ENCODE data around the gene LRP8. TPM values are rescaled to one million over a fixed set of nuclear protein-coding genes. Genes with fewer than 3 reads are reported as not detected.

LRP8 gene
- total and polyA plus RNA-seq, 9 of the 15 experiments (the other 6 are each of a cell fraction or from before 2014, with no cell fraction given), result 7.1 to 56.1 (median 31.3) TPM

DNA sequence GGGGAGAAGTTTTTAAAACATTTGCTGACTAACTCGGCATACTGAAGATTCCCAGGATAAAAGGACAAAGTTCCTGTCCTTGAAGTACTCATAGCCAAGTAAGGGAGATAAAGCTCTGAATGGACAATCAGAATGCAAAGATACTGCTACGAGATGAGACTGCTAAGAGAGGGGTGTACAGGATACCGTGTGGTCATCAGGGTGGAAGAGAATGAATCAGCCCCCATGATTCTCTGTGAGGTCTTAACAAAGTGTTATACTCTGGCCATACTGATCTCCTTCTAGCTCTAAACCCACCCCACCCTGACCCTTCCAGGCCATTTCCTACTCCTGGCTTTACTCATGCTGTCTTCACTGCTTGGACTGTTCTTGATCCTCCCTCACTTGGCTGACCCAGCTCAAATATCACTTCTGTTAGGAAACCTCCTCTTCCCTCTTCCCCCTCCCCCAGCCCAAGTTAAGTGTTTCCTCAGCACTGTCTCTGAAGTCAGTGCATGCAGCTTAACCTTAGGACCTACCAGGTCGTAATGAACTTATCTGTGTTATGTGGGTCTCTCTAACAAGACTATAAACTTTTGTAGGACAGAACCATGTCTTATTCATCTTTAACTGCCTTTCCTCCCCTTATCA lies 73.7 kb downstream of the LRP8 start (continued):
- TF ChIP-seq, protein P1, sequence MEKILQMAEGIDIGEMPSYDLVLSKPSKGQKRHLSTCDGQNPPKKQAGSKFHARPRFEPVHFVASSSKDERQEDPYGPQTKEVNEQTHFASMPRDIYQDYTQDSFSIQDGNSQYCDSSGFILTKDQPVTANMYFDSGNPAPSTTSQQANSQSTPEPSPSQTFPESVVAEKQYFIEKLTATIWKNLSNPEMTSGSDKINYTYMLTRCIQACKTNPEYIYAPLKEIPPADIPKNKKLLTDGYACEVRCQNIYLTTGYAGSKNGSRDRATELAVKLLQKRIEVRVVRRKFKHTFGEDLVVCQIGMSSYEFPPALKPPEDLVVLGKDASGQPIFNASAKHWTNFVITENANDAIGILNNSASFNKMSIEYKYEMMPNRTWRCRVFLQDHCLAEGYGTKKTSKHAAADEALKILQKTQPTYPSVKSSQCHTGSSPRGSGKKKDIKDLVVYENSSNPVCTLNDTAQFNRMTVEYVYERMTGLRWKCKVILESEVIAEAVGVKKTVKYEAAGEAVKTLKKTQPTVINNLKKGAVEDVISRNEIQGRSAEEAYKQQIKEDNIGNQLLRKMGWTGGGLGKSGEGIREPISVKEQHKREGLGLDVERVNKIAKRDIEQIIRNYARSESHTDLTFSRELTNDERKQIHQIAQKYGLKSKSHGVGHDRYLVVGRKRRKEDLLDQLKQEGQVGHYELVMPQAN (IDR thresholded peaks at IDR 0.05; ENCODE audit: borderline replicate concordance), result no peak
- TF ChIP-seq DACH1 (IDR thresholded peaks at IDR 0.05; ENCODE audit: partially characterized antibody), result peak; percentile 18
- TF ChIP-seq NEUROD1 (IDR thresholded peaks at IDR 0.05; ENCODE audit: borderline replicate concordance, low read depth, low read length, partially characterized antibody), result no peak
- TF ChIP-seq, protein P2, sequence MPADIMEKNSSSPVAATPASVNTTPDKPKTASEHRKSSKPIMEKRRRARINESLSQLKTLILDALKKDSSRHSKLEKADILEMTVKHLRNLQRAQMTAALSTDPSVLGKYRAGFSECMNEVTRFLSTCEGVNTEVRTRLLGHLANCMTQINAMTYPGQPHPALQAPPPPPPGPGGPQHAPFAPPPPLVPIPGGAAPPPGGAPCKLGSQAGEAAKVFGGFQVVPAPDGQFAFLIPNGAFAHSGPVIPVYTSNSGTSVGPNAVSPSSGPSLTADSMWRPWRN (IDR thresholded peaks at IDR 0.05; ENCODE audit: low read depth), result no peak
- no peak for TF ChIP-seq NR2C2 (CRISPR knock-in tag; IDR thresholded peaks at IDR 0.05)
- TF ChIP-seq NR2C2 (tag; IDR thresholded peaks at IDR 0.05), result no peak
- TF ChIP-seq PHTF2 (CRISPR knock-in tag; IDR thresholded peaks at IDR 0.05), result no peak
- no peak for TF ChIP-seq KLF13 (tag; IDR thresholded peaks at IDR 0.05; ENCODE audit: borderline replicate concordance, low read depth)
- TF ChIP-seq LEF1 (IDR thresholded peaks at IDR 0.05), result no peak
- TF ChIP-seq ZFP30 (CRISPR knock-in tag; IDR thresholded peaks at IDR 0.05; ENCODE audit: borderline replicate concordance), result no peak
- TF ChIP-seq, protein P3, sequence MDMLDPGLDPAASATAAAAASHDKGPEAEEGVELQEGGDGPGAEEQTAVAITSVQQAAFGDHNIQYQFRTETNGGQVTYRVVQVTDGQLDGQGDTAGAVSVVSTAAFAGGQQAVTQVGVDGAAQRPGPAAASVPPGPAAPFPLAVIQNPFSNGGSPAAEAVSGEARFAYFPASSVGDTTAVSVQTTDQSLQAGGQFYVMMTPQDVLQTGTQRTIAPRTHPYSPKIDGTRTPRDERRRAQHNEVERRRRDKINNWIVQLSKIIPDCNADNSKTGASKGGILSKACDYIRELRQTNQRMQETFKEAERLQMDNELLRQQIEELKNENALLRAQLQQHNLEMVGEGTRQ (CRISPR knock-in tag; IDR thresholded peaks at IDR 0.05), result no peak
- TF ChIP-seq TCF3 (CRISPR knock-in tag; IDR thresholded peaks at IDR 0.05), result peak; percentile 50
- TF ChIP-seq KAT8 (IDR thresholded peaks at IDR 0.05; ENCODE audit: low read depth), result no peak
- TF ChIP-seq EWSR1 (IDR thresholded peaks at IDR 0.05; ENCODE audit: borderline replicate concordance, low read depth, partially characterized antibody), result no peak
- TF ChIP-seq, protein P4, sequence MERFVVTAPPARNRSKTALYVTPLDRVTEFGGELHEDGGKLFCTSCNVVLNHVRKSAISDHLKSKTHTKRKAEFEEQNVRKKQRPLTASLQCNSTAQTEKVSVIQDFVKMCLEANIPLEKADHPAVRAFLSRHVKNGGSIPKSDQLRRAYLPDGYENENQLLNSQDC (CRISPR knock-in tag; IDR thresholded peaks at IDR 0.05), result no peak
- TF ChIP-seq DMBX1 (CRISPR knock-in tag; IDR thresholded peaks at IDR 0.05; ENCODE audit: borderline replicate concordance), result no peak
- TF ChIP-seq, protein P5, sequence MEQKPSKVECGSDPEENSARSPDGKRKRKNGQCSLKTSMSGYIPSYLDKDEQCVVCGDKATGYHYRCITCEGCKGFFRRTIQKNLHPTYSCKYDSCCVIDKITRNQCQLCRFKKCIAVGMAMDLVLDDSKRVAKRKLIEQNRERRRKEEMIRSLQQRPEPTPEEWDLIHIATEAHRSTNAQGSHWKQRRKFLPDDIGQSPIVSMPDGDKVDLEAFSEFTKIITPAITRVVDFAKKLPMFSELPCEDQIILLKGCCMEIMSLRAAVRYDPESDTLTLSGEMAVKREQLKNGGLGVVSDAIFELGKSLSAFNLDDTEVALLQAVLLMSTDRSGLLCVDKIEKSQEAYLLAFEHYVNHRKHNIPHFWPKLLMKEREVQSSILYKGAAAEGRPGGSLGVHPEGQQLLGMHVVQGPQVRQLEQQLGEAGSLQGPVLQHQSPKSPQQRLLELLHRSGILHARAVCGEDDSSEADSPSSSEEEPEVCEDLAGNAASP (IDR thresholded peaks at IDR 0.05), result no peak
- TF ChIP-seq, protein P6, sequence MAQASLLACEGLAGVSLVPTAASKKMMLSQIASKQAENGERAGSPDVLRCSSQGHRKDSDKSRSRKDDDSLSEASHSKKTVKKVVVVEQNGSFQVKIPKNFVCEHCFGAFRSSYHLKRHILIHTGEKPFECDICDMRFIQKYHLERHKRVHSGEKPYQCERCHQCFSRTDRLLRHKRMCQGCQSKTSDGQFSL (CRISPR knock-in tag; IDR thresholded peaks at IDR 0.05), result no peak
- TF ChIP-seq, protein P6 (tag; IDR thresholded peaks at IDR 0.05), result no peak
- no peak for TF ChIP-seq ERF (CRISPR knock-in tag; IDR thresholded peaks at IDR 0.05)
- TF ChIP-seq, protein P7, sequence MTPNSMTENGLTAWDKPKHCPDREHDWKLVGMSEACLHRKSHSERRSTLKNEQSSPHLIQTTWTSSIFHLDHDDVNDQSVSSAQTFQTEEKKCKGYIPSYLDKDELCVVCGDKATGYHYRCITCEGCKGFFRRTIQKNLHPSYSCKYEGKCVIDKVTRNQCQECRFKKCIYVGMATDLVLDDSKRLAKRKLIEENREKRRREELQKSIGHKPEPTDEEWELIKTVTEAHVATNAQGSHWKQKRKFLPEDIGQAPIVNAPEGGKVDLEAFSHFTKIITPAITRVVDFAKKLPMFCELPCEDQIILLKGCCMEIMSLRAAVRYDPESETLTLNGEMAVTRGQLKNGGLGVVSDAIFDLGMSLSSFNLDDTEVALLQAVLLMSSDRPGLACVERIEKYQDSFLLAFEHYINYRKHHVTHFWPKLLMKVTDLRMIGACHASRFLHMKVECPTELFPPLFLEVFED (CRISPR knock-in tag; conservative IDR thresholded peaks at IDR 0.05), result no peak

Data from K562 (cell line).